ENCODE results near the gene MAGI1.

Gene MAGI1

DNA sequence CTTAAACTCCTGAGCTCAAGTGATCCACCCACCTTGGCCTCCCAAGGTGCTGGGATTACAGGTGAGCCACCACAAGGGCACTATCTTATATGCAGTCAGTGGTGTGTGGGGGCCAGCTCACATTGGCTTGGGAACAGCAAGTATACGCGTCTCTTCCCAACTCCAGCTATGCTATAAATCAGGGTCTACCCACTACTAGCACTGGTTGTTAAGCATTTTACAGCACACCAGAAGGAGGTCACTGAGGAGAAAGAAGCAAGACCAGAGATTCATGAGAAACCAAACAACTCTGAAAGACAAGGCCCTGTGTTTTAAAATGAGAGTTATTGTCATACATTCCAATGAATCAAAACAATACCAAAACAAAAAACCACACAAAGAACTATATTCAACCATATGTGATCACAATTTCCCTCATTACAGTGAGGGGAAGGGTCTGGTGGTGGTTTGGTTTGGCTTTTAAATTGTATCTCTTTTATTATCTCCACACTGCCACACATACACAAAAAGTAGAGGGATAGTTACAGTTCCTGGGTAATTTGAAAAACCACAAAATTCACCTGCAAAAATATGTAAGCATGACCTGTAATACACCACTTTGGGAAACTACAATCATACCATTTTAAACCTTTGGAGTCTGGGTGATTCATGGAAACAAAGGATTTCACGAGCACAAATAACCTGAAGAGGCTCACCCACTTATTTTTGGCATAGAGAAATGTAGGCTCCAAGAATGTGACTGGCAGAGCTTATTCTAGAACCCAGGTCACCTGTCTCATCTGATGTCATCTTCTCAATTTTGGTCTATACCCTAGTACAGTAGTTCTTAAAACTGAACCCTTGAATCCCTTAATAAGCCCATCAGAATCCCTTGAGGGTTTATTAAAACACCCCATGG lies 5.2 kb downstream of the MAGI1 start:
- H3K27ac ChIP-seq (replicated peaks) = no peak overlapping the region
- no peak for TF ChIP-seq SPI1 (IDR thresholded peaks at IDR 0.05; ENCODE audit: borderline replicate concordance, low read depth)
- peaks cover 18% of the 10 kb centered on the region for H3K27me3 ChIP-seq (ENCODE audit: insufficient read depth, poor library complexity, severe bottlenecking)
- DNase-seq (ENCODE audit: low read depth in 1 of 2, low spot score in 1 of 2) = no peak
- H3K4me3 ChIP-seq (replicated peaks; ENCODE audit: insufficient read depth, low read length) = no peak overlapping the region

DNA sequence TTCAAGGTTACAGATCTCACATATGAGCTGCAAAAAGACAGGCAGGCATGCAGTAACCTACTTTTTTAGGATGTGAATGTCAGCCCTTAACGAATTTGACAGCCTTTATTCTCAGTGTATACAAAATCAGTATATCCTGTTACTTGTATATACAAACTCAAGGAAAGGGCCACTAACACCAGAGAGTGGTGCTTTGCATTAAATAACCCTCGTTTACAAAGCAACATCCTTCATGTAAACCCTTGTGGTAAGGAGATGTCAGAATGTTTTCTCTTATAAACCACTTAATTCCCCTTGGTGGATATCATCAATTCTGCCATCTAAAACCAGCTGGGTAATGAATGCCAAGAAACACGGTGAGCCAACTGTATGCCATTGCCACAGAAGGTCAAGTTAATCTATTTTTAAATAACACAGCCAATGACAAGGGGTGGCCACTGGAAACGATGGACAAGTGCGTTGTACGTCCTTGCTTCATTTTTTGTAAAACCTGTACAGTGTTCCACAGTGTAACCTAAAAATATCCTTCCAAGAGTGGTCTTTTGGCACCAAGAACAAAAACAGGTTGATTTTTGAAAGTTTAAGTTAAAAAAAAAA lies 7.5 kb downstream of the MAGI1 start:
- no peak for DNase-seq (ENCODE audit: low read depth in 1 of 2, low spot score in 1 of 2)
- Histone ChIP-seq H3K27ac (replicated peaks) (no peak overlapping the region), H3K27me3 (ENCODE audit: insufficient read depth, poor library complexity, severe bottlenecking) (peaks cover 3% of the 10 kb centered on the region), H3K4me3 (replicated peaks; ENCODE audit: insufficient read depth, low read length) (no peak overlapping the region)
- TF ChIP-seq, protein P1, sequence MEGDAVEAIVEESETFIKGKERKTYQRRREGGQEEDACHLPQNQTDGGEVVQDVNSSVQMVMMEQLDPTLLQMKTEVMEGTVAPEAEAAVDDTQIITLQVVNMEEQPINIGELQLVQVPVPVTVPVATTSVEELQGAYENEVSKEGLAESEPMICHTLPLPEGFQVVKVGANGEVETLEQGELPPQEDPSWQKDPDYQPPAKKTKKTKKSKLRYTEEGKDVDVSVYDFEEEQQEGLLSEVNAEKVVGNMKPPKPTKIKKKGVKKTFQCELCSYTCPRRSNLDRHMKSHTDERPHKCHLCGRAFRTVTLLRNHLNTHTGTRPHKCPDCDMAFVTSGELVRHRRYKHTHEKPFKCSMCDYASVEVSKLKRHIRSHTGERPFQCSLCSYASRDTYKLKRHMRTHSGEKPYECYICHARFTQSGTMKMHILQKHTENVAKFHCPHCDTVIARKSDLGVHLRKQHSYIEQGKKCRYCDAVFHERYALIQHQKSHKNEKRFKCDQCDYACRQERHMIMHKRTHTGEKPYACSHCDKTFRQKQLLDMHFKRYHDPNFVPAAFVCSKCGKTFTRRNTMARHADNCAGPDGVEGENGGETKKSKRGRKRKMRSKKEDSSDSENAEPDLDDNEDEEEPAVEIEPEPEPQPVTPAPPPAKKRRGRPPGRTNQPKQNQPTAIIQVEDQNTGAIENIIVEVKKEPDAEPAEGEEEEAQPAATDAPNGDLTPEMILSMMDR (IDR thresholded peaks at IDR 0.05; ENCODE audit: insufficient read depth, low read length) = no peak
- no peak for TF ChIP-seq SPI1 (IDR thresholded peaks at IDR 0.05; ENCODE audit: borderline replicate concordance, low read depth)
- no peak for TF ChIP-seq POLR2AphosphoS5 (IDR thresholded peaks at IDR 0.05; ENCODE audit: low read depth)
- no peak for TF ChIP-seq GABPA (IDR thresholded peaks at IDR 0.05; ENCODE audit: low read depth)
- TF ChIP-seq, protein P2, sequence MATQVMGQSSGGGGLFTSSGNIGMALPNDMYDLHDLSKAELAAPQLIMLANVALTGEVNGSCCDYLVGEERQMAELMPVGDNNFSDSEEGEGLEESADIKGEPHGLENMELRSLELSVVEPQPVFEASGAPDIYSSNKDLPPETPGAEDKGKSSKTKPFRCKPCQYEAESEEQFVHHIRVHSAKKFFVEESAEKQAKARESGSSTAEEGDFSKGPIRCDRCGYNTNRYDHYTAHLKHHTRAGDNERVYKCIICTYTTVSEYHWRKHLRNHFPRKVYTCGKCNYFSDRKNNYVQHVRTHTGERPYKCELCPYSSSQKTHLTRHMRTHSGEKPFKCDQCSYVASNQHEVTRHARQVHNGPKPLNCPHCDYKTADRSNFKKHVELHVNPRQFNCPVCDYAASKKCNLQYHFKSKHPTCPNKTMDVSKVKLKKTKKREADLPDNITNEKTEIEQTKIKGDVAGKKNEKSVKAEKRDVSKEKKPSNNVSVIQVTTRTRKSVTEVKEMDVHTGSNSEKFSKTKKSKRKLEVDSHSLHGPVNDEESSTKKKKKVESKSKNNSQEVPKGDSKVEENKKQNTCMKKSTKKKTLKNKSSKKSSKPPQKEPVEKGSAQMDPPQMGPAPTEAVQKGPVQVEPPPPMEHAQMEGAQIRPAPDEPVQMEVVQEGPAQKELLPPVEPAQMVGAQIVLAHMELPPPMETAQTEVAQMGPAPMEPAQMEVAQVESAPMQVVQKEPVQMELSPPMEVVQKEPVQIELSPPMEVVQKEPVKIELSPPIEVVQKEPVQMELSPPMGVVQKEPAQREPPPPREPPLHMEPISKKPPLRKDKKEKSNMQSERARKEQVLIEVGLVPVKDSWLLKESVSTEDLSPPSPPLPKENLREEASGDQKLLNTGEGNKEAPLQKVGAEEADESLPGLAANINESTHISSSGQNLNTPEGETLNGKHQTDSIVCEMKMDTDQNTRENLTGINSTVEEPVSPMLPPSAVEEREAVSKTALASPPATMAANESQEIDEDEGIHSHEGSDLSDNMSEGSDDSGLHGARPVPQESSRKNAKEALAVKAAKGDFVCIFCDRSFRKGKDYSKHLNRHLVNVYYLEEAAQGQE (IDR thresholded peaks at IDR 0.05; ENCODE audit: insufficient replicate concordance, low read depth) = no peak

DNA sequence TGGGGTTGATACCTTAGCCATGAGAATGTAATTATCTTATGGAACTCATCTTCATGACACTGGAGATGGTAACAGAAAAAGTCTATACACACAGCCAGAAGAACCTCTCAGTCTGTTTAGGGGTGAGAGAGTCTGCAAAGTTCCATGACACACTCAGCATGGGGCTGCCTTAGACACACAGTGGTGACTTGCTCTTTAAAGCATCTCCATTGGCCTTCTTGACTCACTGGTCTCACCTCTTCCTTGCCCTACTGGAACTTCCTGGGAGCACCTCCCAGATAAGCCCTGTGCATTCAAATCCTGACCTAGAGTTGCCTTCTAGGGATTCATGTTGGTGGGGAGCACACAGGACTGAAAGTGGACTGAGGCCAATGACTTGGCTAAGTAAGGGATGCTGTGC lies 9.3 kb downstream of the MAGI1 start:
- no peak for DNase-seq (ENCODE audit: low read depth in 1 of 2, low spot score in 1 of 2)
- TF ChIP-seq, protein P2 (IDR thresholded peaks at IDR 0.05; ENCODE audit: insufficient replicate concordance, low read depth) = no peak
- TF ChIP-seq POLR2AphosphoS5 (IDR thresholded peaks at IDR 0.05; ENCODE audit: low read depth) (no peak), GABPA (IDR thresholded peaks at IDR 0.05; ENCODE audit: low read depth) (no peak), SPI1 (IDR thresholded peaks at IDR 0.05; ENCODE audit: borderline replicate concordance, low read depth) (no peak)
- TF ChIP-seq, protein P1 (IDR thresholded peaks at IDR 0.05; ENCODE audit: insufficient read depth, low read length) = no peak
- Histone ChIP-seq H3K4me3 (replicated peaks; ENCODE audit: insufficient read depth, low read length) (no peak overlapping the region), H3K27ac (replicated peaks) (no peak overlapping the region), H3K27me3 (ENCODE audit: insufficient read depth, poor library complexity, severe bottlenecking) (no peaks in the 10 kb centered on the region)

DNA sequence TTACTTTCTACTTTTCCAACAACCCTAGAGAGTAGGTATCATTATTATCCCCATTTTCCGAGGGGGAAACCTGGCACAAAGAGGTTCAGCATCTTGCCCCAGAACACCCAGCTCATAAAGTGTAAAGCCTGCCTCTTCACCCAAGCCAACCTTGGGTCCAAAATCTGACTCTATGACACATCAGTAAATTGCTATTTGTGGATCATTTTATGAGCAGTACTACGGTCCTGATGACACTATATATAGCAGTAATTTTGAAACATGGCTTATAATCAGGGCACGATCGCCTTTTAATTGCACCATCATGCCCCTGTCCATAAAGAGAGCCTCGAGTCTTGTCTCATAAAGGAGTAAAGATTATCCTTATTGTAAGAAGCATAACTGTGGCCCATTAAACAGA lies 9.7 kb downstream of the MAGI1 start:
- Histone ChIP-seq H3K27ac (replicated peaks) (no peak overlapping the region), H3K4me3 (replicated peaks; ENCODE audit: insufficient read depth, low read length) (no peak overlapping the region), H3K27me3 (ENCODE audit: insufficient read depth, poor library complexity, severe bottlenecking) (no peaks in the 10 kb centered on the region)
- DNase-seq (ENCODE audit: low read depth in 1 of 2, low spot score in 1 of 2) = no peak
- TF ChIP-seq POLR2AphosphoS5 (IDR thresholded peaks at IDR 0.05; ENCODE audit: low read depth) (no peak), SPI1 (IDR thresholded peaks at IDR 0.05; ENCODE audit: borderline replicate concordance, low read depth) (no peak)
- TF ChIP-seq, protein P1 (IDR thresholded peaks at IDR 0.05; ENCODE audit: insufficient read depth, low read length) = no peak
- TF ChIP-seq, protein P2 (IDR thresholded peaks at IDR 0.05; ENCODE audit: insufficient replicate concordance, low read depth) = no peak

Measured in HL-60 (cell line).